ENCODE results near the gene PHACTR3. TPM values are rescaled to one million over a fixed set of nuclear protein-coding genes. Genes with fewer than 3 reads are reported as not detected.

PHACTR3 gene
- total and polyA plus RNA-seq, 2 of the 8 experiments (the other 6 are each of a cell fraction or from before 2014, with no cell fraction given): 0.05 to 0.13 TPM

DNA sequence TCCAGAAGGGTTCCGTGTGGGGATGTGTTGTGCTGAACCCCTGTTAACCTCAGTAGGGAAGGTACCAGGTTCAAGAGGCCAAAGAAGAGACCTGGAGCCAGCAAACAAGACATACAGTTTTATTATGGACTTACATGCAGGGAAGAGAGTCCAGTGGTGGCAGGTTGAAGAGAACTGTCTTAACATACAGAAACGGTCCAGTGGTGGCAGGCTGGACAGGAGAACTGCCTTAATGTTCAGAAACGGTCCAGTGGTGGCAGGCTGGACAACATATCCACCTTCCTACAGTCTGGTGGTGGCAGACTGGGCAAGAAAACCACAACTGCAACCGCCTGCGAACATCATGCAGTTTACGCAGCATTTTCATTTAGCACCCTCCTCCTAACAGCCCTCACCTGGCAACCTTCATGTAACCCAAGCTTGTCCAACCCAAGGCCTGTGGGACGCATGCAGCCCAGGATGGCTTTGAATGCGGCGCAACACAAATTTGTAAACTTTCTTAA is 75.9 kb downstream of the PHACTR3 start (continued):
- TF ChIP-seq, protein P1, sequence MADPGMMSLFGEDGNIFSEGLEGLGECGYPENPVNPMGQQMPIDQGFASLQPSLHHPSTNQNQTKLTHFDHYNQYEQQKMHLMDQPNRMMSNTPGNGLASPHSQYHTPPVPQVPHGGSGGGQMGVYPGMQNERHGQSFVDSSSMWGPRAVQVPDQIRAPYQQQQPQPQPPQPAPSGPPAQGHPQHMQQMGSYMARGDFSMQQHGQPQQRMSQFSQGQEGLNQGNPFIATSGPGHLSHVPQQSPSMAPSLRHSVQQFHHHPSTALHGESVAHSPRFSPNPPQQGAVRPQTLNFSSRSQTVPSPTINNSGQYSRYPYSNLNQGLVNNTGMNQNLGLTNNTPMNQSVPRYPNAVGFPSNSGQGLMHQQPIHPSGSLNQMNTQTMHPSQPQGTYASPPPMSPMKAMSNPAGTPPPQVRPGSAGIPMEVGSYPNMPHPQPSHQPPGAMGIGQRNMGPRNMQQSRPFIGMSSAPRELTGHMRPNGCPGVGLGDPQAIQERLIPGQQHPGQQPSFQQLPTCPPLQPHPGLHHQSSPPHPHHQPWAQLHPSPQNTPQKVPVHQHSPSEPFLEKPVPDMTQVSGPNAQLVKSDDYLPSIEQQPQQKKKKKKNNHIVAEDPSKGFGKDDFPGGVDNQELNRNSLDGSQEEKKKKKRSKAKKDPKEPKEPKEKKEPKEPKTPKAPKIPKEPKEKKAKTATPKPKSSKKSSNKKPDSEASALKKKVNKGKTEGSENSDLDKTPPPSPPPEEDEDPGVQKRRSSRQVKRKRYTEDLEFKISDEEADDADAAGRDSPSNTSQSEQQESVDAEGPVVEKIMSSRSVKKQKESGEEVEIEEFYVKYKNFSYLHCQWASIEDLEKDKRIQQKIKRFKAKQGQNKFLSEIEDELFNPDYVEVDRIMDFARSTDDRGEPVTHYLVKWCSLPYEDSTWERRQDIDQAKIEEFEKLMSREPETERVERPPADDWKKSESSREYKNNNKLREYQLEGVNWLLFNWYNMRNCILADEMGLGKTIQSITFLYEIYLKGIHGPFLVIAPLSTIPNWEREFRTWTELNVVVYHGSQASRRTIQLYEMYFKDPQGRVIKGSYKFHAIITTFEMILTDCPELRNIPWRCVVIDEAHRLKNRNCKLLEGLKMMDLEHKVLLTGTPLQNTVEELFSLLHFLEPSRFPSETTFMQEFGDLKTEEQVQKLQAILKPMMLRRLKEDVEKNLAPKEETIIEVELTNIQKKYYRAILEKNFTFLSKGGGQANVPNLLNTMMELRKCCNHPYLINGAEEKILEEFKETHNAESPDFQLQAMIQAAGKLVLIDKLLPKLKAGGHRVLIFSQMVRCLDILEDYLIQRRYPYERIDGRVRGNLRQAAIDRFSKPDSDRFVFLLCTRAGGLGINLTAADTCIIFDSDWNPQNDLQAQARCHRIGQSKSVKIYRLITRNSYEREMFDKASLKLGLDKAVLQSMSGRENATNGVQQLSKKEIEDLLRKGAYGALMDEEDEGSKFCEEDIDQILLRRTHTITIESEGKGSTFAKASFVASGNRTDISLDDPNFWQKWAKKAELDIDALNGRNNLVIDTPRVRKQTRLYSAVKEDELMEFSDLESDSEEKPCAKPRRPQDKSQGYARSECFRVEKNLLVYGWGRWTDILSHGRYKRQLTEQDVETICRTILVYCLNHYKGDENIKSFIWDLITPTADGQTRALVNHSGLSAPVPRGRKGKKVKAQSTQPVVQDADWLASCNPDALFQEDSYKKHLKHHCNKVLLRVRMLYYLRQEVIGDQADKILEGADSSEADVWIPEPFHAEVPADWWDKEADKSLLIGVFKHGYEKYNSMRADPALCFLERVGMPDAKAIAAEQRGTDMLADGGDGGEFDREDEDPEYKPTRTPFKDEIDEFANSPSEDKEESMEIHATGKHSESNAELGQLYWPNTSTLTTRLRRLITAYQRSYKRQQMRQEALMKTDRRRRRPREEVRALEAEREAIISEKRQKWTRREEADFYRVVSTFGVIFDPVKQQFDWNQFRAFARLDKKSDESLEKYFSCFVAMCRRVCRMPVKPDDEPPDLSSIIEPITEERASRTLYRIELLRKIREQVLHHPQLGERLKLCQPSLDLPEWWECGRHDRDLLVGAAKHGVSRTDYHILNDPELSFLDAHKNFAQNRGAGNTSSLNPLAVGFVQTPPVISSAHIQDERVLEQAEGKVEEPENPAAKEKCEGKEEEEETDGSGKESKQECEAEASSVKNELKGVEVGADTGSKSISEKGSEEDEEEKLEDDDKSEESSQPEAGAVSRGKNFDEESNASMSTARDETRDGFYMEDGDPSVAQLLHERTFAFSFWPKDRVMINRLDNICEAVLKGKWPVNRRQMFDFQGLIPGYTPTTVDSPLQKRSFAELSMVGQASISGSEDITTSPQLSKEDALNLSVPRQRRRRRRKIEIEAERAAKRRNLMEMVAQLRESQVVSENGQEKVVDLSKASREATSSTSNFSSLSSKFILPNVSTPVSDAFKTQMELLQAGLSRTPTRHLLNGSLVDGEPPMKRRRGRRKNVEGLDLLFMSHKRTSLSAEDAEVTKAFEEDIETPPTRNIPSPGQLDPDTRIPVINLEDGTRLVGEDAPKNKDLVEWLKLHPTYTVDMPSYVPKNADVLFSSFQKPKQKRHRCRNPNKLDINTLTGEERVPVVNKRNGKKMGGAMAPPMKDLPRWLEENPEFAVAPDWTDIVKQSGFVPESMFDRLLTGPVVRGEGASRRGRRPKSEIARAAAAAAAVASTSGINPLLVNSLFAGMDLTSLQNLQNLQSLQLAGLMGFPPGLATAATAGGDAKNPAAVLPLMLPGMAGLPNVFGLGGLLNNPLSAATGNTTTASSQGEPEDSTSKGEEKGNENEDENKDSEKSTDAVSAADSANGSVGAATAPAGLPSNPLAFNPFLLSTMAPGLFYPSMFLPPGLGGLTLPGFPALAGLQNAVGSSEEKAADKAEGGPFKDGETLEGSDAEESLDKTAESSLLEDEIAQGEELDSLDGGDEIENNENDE (IDR thresholded peaks at IDR 0.05; ENCODE audit: insufficient replicate concordance, low read length): no peak
- TF ChIP-seq CBX8 (IDR thresholded peaks at IDR 0.05; ENCODE audit: borderline replicate concordance, low read depth, low read length): no peak
- TF ChIP-seq GABPA (IDR thresholded peaks at IDR 0.05; ENCODE audit: borderline replicate concordance, insufficient read depth, low read length): no peak
- TF ChIP-seq TAF1 (IDR thresholded peaks at IDR 0.05; ENCODE audit: low read depth, low read length): no peak
- TF ChIP-seq YY1 (IDR thresholded peaks at IDR 0.05; ENCODE audit: low read depth, low read length): no peak
- no peak for TF ChIP-seq EZH2 (IDR thresholded peaks at IDR 0.05; ENCODE audit: low read depth, low read length, severe bottlenecking)
- no peak for TF ChIP-seq RXRA (IDR thresholded peaks at IDR 0.05; ENCODE audit: insufficient read depth, low read depth, low read length)
